GM12892 (cell line): ENCODE results near the gene OR52W1. TPM values are rescaled to one million over a fixed set of nuclear protein-coding genes. Genes with fewer than 3 reads are reported as not detected.

Experiments
- DNase-seq: peaks from one replicate; pipeline ENCODE4 v3.0.0; 2011; ENCODE audit not compliant: insufficient read length
- FAIRE-seq: peaks from 2 replicates; lab custom pipeline; 2011; peaks lifted over from hg19 to GRCh38; lab: Jason Lieb, UNC
- POLR2A ChIP-seq: IDR thresholded peaks from 2 replicates; pipeline ENCODE4 v1.6.1; 2011; ENCODE audit warnings: low read depth, low read length, control low read depth
- POLR2AphosphoS5 ChIP-seq: IDR thresholded peaks from 2 replicates; pipeline ENCODE4 v1.6.1; 2011; ENCODE audit warnings: low read depth, low read length, control low read depth
- TAF1 ChIP-seq: IDR thresholded peaks from 2 replicates; pipeline ENCODE4 v1.6.1; 2011; ENCODE audit warnings: low read depth, mild to moderate bottlenecking, control low read depth, low read length, borderline replicate concordance
- polyA plus RNA-seq: library from polyadenylated mRNA; unstranded; fragments of >200 nt; gene quantifications from one replicate; pipeline ENCODE4 v1.2.1, GENCODE V29; 2012; ENCODE audit warnings: missing spikeins, inconsistent platforms; ENCODE audit not compliant: missing spikeins

The OR52W1 gene, protein sequence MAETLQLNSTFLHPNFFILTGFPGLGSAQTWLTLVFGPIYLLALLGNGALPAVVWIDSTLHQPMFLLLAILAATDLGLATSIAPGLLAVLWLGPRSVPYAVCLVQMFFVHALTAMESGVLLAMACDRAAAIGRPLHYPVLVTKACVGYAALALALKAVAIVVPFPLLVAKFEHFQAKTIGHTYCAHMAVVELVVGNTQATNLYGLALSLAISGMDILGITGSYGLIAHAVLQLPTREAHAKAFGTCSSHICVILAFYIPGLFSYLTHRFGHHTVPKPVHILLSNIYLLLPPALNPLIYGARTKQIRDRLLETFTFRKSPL
- not detected for polyA plus RNA-seq

DNA sequence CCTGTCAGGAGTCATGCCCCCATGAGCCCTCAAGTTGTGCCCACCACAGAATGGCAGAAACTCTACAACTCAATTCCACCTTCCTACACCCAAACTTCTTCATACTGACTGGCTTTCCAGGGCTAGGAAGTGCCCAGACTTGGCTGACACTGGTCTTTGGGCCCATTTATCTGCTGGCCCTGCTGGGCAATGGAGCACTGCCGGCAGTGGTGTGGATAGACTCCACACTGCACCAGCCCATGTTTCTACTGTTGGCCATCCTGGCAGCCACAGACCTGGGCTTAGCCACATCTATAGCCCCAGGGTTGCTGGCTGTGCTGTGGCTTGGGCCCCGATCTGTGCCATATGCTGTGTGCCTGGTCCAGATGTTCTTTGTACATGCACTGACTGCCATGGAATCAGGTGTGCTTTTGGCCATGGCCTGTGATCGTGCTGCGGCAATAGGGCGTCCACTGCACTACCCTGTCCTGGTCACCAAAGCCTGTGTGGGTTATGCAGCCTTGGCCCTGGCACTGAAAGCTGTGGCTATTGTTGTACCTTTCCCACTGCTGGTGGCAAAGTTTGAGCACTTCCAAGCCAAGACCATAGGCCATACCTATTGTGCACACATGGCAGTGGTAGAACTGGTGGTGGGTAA, at the start of gene OR52W1:
TSS of gene OR52W1 (plus strand) at position 51 of the 637 bp plus-strand sequence. CDS start at position 51, 0 bp downstream.
- no peak for FAIRE-seq
- TF ChIP-seq TAF1 (no peak), POLR2A (no peak), POLR2AphosphoS5 (no peak)
- no peak for DNase-seq

DNA sequence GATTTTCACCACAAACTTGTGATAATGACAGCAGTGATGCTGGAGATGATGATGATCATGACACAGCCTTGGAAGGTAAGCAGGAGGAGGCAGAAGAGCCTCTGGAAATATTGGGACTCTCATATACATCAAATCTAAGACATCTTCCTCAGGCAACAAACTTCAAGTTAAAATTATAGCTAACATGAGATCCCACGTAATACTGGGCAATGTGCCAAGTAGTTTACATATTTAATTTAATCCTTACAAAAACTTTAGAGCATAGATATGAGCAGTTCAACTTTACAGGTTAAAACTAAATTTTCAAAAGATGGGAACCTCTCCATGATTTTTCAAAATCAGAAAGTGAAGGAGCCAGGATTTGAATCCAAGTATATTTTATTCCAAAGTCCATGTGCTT, 47.9 kb upstream of the OR52W1 start:
- FAIRE-seq, result no peak
- no peak for DNase-seq
- TF ChIP-seq TAF1, result no peak
- no peak for TF ChIP-seq POLR2AphosphoS5
- no peak for TF ChIP-seq POLR2A

DNA sequence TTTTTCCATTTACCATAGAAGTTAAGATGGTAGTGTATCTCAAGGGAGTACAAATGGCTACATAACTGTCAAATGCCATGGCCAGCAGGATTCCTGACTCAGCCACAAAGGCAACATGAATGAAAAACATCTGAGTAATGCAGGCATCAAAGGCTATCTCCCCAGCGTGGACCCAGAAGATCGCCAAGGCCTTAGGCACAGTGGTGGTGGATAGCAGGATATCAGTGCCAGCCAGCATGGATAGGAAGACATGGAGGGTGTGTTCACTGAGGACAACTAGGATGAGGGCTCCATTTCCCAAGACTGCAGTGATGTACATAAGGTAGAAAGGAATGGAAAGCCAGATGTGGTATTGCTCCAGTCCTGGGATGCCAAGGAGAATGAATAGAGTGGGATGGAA, 46.9 kb upstream of the OR52W1 start:
- TF ChIP-seq POLR2A, result no peak
- TF ChIP-seq TAF1, result no peak
- TF ChIP-seq POLR2AphosphoS5, result no peak
- DNase-seq, result no peak
- no peak for FAIRE-seq

DNA sequence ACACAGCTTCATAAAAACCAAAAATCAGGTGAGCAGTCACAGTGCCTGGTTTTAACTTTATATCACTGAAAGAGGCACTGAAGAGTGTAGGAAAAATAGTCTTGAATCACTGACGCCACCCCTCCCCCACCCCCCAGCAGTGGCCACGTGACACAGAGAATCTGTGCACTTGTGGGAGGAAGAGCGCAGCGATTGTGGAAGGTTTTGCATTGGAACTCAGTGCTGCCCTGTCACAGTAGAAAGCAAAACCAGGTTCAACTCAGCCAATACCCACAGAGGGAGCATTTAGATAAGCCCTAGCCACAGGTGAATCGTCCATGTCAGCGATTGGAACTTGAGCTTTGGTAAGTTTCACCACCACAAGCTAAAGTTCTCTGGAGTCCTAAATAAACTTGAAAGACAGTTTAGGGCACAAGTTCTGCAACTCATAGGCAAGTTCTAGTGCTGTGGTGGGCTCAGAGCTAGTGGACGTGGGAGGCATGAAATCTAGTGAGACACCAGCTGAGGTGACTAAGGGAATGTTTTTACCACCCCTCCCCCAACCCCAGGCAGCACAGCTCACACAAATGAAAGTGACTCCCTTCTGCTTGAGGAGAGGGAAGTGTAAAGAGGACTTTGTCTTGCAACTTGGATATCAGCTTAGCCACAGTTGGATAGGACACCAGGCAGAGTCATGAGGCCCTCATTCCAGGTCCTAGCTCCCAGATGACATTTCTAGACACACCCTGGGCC, 42.2 kb upstream of the OR52W1 start:
- TF ChIP-seq POLR2A (no peak), TAF1 (no peak), POLR2AphosphoS5 (no peak)
- no peak for DNase-seq
- no peak for FAIRE-seq

DNA sequence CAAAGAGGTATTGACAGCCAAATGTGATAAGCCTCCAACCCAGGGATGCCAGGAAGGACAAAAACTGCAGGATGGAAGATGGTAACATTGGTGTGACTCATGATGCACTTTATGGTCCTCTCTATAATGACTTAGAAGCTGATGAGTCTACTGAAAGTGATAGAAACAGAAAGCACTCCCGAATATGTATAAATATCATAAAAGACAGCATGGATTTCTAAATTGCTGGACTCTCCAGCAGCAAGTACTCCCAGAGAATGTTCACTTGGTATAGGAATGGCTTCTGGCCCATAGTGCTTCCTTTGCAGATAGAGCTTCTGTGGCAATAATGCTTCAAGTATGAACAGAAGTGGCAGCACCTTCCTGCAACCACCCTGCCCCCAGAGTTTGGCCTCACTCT, 28.8 kb upstream of the OR52W1 start, which contains the start of gene OR52B2:
TSS of gene OR52B2 (minus strand) at position 101 of the 400 bp plus-strand sequence. CDS start at position 101, 0 bp downstream.
- TF ChIP-seq TAF1, result no peak
- no peak for TF ChIP-seq POLR2AphosphoS5
- no peak for TF ChIP-seq POLR2A
- FAIRE-seq (no peak), DNase-seq (no peak)

DNA sequence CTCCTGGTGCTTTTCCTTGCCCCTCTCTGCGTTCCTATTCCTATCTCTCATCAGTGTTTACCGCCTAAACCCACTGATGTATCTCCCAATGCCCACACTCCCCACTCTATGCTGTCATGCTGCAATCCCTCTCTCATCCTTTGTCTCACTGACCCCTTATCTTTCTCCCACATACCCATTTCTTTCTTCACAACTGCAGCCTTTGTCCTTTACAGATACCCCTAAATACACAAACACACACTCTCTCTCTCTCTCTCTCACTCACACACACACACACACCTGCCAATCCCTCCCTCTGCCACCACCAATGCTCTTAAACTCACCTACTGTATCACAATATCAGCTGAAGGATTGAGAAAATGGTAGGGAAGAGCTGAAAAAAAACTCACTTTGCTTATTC, 23.6 kb upstream of the OR52W1 start:
- TF ChIP-seq TAF1 (no peak), POLR2A (no peak), POLR2AphosphoS5 (no peak)
- DNase-seq (no peak), FAIRE-seq (no peak)

DNA sequence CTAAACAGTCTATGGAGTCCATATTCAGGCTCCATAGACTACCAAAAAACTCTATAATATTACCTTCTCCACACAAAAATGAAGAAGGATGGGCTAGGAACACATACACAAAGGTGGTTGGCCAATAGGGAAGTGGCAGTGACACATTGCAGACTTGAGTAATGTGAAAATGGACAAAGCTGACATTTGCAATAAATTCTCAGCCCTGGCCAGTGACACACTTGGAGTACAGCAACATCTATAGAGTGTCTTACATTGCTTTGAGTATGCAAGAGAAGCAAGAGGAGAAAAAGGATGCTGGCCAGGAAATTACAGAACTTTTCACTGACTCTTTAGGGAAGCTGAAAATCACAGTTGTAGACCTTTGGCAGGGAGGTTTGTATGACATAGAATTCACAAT, 7.3 kb upstream of the OR52W1 start:
- TF ChIP-seq POLR2AphosphoS5 (no peak), POLR2A (no peak), TAF1 (no peak)
- DNase-seq (no peak), FAIRE-seq (no peak)

DNA sequence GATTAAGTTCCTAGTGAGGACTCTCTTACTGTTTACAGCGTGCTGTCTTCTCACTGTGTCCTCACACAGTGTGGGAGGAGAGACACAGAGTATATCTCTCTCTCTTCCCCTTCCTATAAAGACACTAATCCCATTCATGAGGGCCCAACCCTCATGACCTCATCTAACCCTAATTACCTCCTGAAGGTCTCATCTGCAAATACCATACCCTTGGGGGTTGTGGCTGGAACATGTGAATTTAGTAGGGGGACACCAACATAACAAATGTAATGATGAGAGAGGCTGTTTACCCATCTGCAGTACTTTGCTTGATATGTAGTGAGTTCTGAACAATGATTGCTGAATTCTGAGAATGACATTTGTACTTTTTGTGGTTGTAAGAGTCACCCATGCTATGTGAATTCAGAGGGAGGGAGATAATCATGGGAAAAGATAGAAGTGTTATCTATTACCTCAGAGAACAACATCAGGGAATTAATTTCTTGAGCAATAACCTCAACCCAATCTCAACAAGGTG, 4.9 kb upstream of the OR52W1 start:
- TF ChIP-seq POLR2A (no peak), TAF1 (no peak), POLR2AphosphoS5 (no peak)
- DNase-seq, result no peak
- no peak for FAIRE-seq

DNA sequence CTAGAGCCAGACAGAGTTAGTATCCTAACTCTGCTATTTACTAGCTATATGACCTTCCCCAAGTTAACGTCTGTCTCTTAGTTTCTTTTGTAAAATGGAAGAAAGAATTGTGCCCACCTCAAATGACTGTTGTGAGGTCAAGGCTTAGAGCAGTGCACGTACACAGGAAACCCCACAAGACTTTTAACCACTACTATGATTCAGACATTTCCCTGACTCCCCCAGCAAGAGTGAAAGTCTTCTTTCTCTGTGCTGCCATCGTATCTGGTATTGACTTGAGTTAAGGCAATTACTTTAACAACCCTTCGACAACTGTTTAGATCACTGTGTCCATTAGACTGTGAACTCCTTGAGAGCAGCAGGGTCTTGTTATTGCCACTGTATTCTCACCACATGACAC, 2.6 kb upstream of the OR52W1 start:
- FAIRE-seq (no peak), DNase-seq (no peak)
- no peak for TF ChIP-seq POLR2AphosphoS5

DNA sequence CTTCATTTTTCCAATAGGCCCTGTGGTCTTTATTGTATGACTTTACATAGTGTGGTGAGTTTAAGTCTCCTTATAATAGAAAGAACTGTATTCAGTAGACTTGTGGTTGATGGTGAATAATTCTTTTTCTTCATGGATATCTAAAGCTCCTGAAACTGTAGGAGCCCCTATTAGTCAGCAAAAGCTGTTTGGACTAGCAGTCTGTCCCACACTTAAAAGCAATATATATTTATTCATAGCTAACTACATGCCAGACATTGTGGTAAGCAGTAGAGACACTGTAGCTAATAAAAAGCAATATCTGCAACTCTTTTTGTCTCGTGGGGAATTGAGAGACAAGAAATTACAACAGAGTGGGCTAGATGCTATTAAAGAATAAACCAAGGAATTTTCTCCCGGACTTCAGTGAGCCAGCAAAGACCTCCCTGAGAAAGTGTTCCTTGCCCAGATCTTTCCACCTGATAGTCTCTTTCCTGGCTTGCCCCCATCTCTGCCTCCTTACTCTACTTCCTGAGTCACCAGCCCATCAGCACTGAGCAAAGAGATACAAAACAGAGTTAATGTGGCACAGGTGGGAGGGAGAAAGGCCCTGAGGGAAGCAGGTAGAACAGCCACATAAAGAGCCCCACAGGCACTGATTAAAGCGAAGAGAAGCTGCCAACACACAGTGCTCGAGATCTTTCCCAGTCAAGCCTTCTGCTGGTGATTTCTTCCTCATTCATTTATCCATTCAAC, 1.4 kb upstream of the OR52W1 start:
- TF ChIP-seq TAF1, result no peak
- no peak for TF ChIP-seq POLR2AphosphoS5
- TF ChIP-seq POLR2A, result no peak
- FAIRE-seq, result no peak
- no peak for DNase-seq

DNA sequence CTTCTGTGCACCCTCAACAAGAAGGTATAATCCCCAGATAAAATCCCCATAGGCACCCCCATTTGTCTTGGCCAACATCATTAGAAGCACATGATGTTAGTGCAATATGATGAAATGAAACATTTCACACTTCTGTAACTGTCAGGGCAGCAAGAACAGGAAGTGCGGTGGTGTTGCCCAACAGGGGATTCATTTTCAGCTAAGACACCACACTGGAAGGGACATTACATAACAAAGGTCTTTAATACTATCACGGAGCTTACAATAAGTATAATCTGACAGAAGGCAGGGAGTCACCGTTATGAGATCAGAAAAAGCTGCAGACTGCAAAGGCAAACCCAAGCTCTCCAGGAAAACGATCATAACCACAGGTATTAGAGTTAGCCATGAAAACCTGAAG, 2.0 kb downstream of the OR52W1 start:
- no peak for FAIRE-seq
- DNase-seq, result no peak
- TF ChIP-seq POLR2A, result no peak
- no peak for TF ChIP-seq TAF1
- TF ChIP-seq POLR2AphosphoS5, result no peak

DNA sequence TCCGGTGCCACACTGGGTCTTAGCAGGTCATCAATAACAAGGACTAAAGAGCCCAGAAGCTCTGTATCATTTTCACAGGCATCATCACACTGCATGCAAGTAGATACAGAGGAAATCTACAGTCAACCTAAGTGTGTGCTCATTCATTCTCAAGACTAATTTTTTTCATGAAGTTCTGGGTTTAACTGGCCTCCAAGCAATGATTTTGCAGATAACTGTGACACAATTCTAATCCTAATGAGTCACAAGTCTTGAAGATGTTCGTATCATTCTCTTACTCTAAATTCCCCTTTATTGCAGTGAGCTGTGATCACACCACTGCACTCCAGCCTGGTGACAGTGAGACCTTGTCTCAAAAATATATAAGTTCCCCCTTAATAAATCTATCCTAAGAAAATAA, 2.5 kb downstream of the OR52W1 start:
- DNase-seq, result no peak
- TF ChIP-seq TAF1 (no peak), POLR2A (no peak), POLR2AphosphoS5 (no peak)
- FAIRE-seq, result no peak
